ENCODE measurements around the gene DSG1.
"Not testable (repeated sequence)": the region's sequence is repeated elsewhere in the genome, so short reads cannot be mapped to it uniquely, and the experiment has no call there.

Gene DSG1

GRCh38 chr18:31302991-31303390 lies 15.0 kb upstream of the DSG1 start:
- Mint-ChIP-seq H3K4me3 (no peak overlapping the region), H3K27ac (no peak overlapping the region), H3K9me3 (no peaks in the 10 kb centered on the region), H3K36me3 (ENCODE audit: low read depth) (no peaks in the 10 kb centered on the region), H3K27me3 (no peaks in the 10 kb centered on the region), H3K4me1 (ENCODE audit: low read depth) (no peaks in the 10 kb centered on the region)

- Mint-ChIP-seq H3K4me3 (no peak overlapping the region), H3K27ac (no peak overlapping the region), H3K27me3 (no peaks in the 10 kb centered on the region), H3K9me3 (no peaks in the 10 kb centered on the region), H3K36me3 (ENCODE audit: low read depth) (no peaks in the 10 kb centered on the region), H3K4me1 (ENCODE audit: low read depth) (no peaks in the 10 kb centered on the region)
Measured at GRCh38 chr18:31303771-31304170, 14.2 kb upstream of the DSG1 start.

GRCh38 chr18:31309115-31309514 lies 8.8 kb upstream of the DSG1 start:
- H3K27ac Mint-ChIP-seq, result no peak overlapping the region
- peaks cover 14% of the 10 kb centered on the region for H3K9me3 Mint-ChIP-seq
- no peak overlapping the region for H3K4me3 Mint-ChIP-seq
- H3K27me3 Mint-ChIP-seq, result no peaks in the 10 kb centered on the region
- no peaks in the 10 kb centered on the region for H3K4me1 Mint-ChIP-seq (ENCODE audit: low read depth)
- H3K36me3 Mint-ChIP-seq (ENCODE audit: low read depth), result no peaks in the 10 kb centered on the region

GRCh38 chr18:31316974-31317373 lies 986 bp upstream of the DSG1 start:
- Mint-ChIP-seq H3K4me1 (ENCODE audit: low read depth) (no peaks in the 10 kb centered on the region), H3K9me3 (no peaks in the 10 kb centered on the region), H3K27ac (no peak overlapping the region)

GRCh38 chr18:31321719-31322118 lies 3.8 kb downstream of the DSG1 start:
- H3K36me3 Mint-ChIP-seq (ENCODE audit: low read depth), result no peaks in the 10 kb centered on the region

More at GRCh38 chr18:31316974-31317373, 986 bp upstream of the DSG1 start:
- H3K27me3 Mint-ChIP-seq, result no peaks in the 10 kb centered on the region
- no peaks in the 10 kb centered on the region for H3K36me3 Mint-ChIP-seq (ENCODE audit: low read depth)
- H3K4me3 Mint-ChIP-seq, result no peak overlapping the region

GRCh38 chr18:31325051-31325450 lies 7.1 kb downstream of the DSG1 start:
- Mint-ChIP-seq H3K4me1 (ENCODE audit: low read depth) (no peaks in the 10 kb centered on the region), H3K4me3 (no peak overlapping the region), H3K27ac (no peak overlapping the region), H3K27me3 (no peaks in the 10 kb centered on the region), H3K9me3 (no peaks in the 10 kb centered on the region), H3K36me3 (ENCODE audit: low read depth) (no peaks in the 10 kb centered on the region)

More at GRCh38 chr18:31321719-31322118, 3.8 kb downstream of the DSG1 start:
- Mint-ChIP-seq H3K4me1 (ENCODE audit: low read depth) (no peaks in the 10 kb centered on the region), H3K4me3 (no peak overlapping the region), H3K27me3 (no peaks in the 10 kb centered on the region), H3K27ac (no peak overlapping the region), H3K9me3 (no peaks in the 10 kb centered on the region)

- Mint-ChIP-seq H3K27ac (no peak overlapping the region), H3K4me3 (no peak overlapping the region), H3K4me1 (ENCODE audit: low read depth) (no peaks in the 10 kb centered on the region), H3K36me3 (ENCODE audit: low read depth) (no peaks in the 10 kb centered on the region), H3K9me3 (no peaks in the 10 kb centered on the region), H3K27me3 (no peaks in the 10 kb centered on the region)
Measured at GRCh38 chr18:31329787-31330438, 12.0 kb downstream of the DSG1 start.

GRCh38 chr18:31343454-31343853 lies 25.5 kb downstream of the DSG1 start:
- Mint-ChIP-seq H3K9me3 (no peaks in the 10 kb centered on the region), H3K27me3 (no peaks in the 10 kb centered on the region), H3K36me3 (ENCODE audit: low read depth) (no peaks in the 10 kb centered on the region), H3K4me1 (ENCODE audit: low read depth) (no peaks in the 10 kb centered on the region), H3K27ac (no peak overlapping the region), H3K4me3 (no peak overlapping the region)

GRCh38 chr18:31353336-31353735 lies 35.4 kb downstream of the DSG1 start:
- H3K27ac Mint-ChIP-seq; H3K9me3 Mint-ChIP-seq; H3K36me3 Mint-ChIP-seq (ENCODE audit: low read depth); H3K27me3 Mint-ChIP-seq; H3K4me1 Mint-ChIP-seq (ENCODE audit: low read depth); H3K4me3 Mint-ChIP-seq: not testable (repeated sequence)

- Mint-ChIP-seq H3K36me3 (ENCODE audit: low read depth) (no peaks in the 10 kb centered on the region), H3K4me3 (no peak overlapping the region)
Measured at GRCh38 chr18:31354990-31355389, 37.0 kb downstream of the DSG1 start.

GRCh38 chr18:31356025-31356424 lies 38.1 kb downstream of the DSG1 start:
- H3K4me3 Mint-ChIP-seq, result no peak overlapping the region
- no peaks in the 10 kb centered on the region for H3K9me3 Mint-ChIP-seq
- no peaks in the 10 kb centered on the region for H3K27me3 Mint-ChIP-seq
- H3K4me1 Mint-ChIP-seq (ENCODE audit: low read depth), result no peaks in the 10 kb centered on the region
- H3K27ac Mint-ChIP-seq, result no peak overlapping the region
- no peaks in the 10 kb centered on the region for H3K36me3 Mint-ChIP-seq (ENCODE audit: low read depth)

More at GRCh38 chr18:31354990-31355389, 37.0 kb downstream of the DSG1 start:
- Mint-ChIP-seq H3K27me3 (no peaks in the 10 kb centered on the region), H3K4me1 (ENCODE audit: low read depth) (no peaks in the 10 kb centered on the region), H3K9me3 (no peaks in the 10 kb centered on the region), H3K27ac (no peak overlapping the region)

- H3K27ac Mint-ChIP-seq, result no peak overlapping the region
- no peaks in the 10 kb centered on the region for H3K9me3 Mint-ChIP-seq
- no peaks in the 10 kb centered on the region for H3K36me3 Mint-ChIP-seq (ENCODE audit: low read depth)
- H3K27me3 Mint-ChIP-seq, result no peaks in the 10 kb centered on the region
- H3K4me1 Mint-ChIP-seq (ENCODE audit: low read depth), result no peaks in the 10 kb centered on the region
- no peak overlapping the region for H3K4me3 Mint-ChIP-seq
Measured at GRCh38 chr18:31364190-31364589, 46.2 kb downstream of the DSG1 start.

GRCh38 chr18:31369478-31369877 lies 51.5 kb downstream of the DSG1 start:
- Mint-ChIP-seq H3K4me1 (ENCODE audit: low read depth) (no peaks in the 10 kb centered on the region), H3K27me3 (no peaks in the 10 kb centered on the region), H3K9me3 (no peaks in the 10 kb centered on the region), H3K27ac (no peak overlapping the region), H3K4me3 (no peak overlapping the region), H3K36me3 (ENCODE audit: low read depth) (no peaks in the 10 kb centered on the region)

- Mint-ChIP-seq H3K27me3 (no peaks in the 10 kb centered on the region), H3K27ac (no peak overlapping the region), H3K4me3 (no peak overlapping the region)
Measured at GRCh38 chr18:31371989-31372388, 54.0 kb downstream of the DSG1 start.

GRCh38 chr18:31373641-31374040 lies 55.7 kb downstream of the DSG1 start:
- Mint-ChIP-seq H3K9me3 (no peaks in the 10 kb centered on the region), H3K27me3 (no peaks in the 10 kb centered on the region), H3K4me3 (no peak overlapping the region), H3K36me3 (ENCODE audit: low read depth) (no peaks in the 10 kb centered on the region), H3K4me1 (ENCODE audit: low read depth) (no peaks in the 10 kb centered on the region), H3K27ac (no peak overlapping the region)

More at GRCh38 chr18:31371989-31372388, 54.0 kb downstream of the DSG1 start:
- Mint-ChIP-seq H3K4me1 (ENCODE audit: low read depth) (no peaks in the 10 kb centered on the region), H3K36me3 (ENCODE audit: low read depth) (no peaks in the 10 kb centered on the region), H3K9me3 (no peaks in the 10 kb centered on the region)

GRCh38 chr18:31376477-31376876 lies 58.5 kb downstream of the DSG1 start, which contains the start of gene DSG4:
TSS of gene DSG4 (plus strand) at chr18:31376777. CDS start at chr18:31376912, 135 bp downstream.
- no peak within 1 kb of the TSS for H3K27ac Mint-ChIP-seq
- no peaks in the 10 kb centered on the region for H3K4me1 Mint-ChIP-seq (ENCODE audit: low read depth)
- no peaks in the 10 kb centered on the region for H3K9me3 Mint-ChIP-seq
- H3K36me3 Mint-ChIP-seq (ENCODE audit: low read depth), result no peaks in the 10 kb centered on the region
- H3K4me3 Mint-ChIP-seq, result no peak within 1 kb of the TSS
- H3K27me3 Mint-ChIP-seq, result no peaks in the 10 kb centered on the region
